SW480 (cell line): ENCODE data around the gene OR6B3.

Experiments
- DNase-seq: peaks from one replicate; pipeline ENCODE4 v3.0.0-alpha.2; 2016; ENCODE audit warnings: low spot score

OR6B3 gene

GRCh38 chr2:240043279-240043989 is 9.9 kb downstream of the OR6B3 start:
- no peak for DNase-seq

GRCh38 chr2:240042740-240043139 is 10.6 kb downstream of the OR6B3 start:
- DNase-seq: no peak

GRCh38 chr2:240041363-240041762 is 12.0 kb downstream of the OR6B3 start:
- no peak for DNase-seq

DNA sequence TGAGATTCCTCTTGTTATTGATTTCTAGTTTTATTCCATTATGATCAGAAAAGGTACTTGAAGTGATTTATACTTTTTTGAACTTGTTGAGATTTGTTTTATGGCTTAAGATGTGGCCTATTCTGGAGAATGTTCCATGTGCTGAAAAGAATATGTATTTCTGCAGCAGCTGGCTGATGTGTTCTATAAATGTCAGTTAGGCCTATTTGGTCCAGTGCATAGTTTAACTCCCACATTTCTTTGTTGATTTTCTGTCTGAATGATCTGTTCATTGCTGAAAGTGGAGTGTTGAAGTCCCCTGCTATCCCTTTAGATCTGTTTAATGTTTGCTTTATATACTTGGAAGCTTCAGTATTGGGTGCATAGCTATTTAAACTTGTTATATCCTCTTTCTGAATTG is 16.0 kb downstream of the OR6B3 start:
- no peak for DNase-seq

DNA sequence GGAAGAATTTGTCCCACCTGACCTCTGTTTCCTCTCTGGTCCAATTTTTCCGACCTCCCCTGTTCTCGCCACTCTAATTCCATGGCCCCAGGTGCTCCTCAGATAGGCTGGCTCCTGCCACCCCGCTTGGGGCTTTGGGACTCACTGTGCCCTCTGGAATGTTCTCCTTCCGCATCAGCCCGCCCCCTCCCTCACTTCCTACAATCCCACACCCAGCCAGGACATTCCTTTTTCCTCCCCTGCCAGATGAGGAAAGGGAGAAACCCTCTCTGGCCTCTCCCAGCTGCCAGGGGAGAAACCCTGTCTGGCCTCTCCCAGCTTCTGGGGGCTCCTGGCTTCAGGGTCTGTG is 20.0 kb downstream of the OR6B3 start:
- DNase-seq: no peak

DNA sequence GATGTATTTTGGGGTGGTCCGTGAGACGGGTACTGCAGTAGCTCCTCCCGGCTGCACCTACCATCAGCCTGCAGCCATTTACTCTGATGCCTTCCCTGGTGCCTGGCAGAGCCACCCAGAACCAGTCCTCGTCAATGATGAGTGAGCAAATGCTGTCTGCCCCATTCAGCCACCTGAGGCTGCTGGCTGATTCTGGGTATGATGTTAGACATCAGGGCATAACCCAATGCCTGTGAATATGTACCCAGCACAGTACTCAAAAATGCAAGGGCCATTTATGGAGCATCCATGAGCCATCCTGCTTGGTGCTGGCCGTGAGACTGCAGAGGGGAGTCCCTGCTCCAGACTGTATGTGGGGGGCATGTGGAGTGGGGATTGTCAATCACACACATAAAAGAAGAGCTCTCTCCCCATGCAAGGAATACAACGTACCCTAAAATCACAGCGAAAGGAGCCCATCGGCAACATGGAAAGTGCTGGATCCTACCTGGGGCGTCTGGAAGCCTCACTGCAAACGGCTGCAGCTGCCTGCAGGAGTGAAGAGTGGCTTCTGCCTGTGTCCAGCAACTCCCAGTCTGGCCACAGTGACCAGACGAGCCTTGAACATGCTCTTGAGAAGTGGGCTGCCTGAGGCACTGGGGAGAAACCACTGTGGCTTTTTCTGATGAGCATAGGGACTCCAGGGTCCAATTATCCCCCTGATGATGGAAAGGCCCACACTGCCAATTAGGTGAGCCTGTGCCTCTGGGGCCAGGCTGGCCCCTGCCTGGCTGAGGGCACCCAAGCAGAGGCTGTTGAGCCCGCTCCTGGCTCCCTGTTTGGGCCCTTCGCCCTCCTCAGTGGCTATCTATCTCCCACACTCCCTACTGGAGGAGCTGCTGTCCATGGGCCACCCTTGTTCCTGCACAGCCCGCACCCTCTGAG is 20.7 kb downstream of the OR6B3 start:
- DNase-seq: no peak

DNA sequence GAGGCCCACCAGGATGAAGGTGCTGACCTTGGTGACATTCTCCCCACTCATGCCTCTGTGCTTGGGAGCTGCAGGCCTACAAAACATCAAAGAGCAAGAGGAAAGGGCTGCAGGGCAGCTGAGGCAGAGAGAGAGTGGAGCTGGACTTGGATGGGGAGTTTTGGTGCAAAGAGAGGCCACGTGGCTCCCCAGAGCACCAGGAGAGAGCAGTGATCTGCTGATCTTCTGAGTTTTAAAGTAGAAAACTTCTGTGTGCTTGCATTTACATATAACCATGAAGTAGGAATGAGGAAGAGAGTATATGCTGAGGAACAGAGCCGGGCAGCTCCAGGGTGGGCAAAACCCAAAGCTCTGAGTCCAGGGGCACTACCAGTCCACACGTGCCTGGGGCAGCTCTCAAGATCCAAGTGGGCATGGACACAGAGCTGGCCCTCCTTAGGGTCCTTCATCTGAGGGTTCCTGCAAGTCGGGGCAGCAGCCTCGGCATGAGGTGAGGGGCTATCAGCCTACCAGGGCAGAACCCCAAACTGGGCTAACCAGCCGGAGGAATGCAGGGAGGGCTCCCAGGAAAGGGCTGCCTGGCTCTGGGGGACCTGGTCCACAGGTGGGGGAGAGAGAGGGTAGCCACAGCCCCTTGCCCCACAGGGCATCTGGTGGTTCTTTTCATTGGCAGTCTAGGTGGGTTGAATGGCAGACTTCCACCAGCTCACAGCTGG is 22.8 kb downstream of the OR6B3 start, which contains the start of gene OR6B2:
Gene OR6B2 (minus strand): TSS at position 51 of the 716 bp plus-strand sequence. CDS start 0 bp downstream, at position 51.
- no peak for DNase-seq

- peak; percentile 3 for DNase-seq
These were observed 28.6 kb downstream of the OR6B3 start for GRCh38 chr2:240024766-240025165.

DNA sequence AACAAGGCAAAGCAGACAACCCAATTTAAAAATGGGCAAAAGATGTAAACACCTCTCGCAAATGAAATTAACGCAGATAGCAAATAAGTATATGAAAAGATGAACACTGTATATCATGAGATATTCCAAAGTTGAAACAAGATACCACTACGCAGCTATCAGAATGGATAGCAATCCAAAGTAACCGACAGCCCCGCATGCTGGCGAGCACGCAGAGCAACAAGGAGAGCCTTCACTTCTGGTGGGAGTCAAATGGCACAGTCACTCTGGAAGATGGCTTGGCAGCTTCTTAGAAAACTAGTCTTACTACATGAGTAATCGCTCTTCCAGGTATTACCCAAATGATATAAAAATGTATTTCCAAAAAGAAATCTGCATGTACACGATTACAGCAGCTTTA is 29.5 kb downstream of the OR6B3 start:
- no peak for DNase-seq

DNA sequence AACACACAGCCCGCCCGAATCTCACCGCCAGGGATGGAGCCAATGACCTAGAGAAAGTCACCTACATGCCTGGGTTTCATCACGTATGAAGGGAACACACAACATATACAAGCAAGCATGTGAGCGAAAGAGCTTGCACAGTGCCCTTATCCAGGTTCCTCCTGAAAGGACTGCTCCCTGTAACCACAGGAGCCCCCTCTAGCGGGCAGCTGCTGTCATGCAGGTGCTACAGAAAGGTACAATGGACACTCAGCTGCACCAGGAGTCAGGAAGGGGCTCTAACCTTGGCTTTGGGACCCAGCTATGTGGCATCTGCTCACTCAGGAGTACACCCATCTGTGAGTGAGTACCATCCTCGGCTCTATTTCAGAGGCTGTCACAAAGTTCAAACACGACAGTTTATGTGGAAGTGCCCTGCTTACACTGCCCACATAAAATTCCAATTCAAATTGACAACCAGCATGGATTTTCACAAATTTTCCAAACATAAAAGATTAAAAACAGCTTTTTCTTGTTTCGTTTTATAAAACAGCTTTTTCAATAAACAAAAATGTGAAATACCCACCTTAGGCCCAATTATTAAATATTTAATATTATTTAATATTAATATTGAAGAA is 31.7 kb downstream of the OR6B3 start:
- DNase-seq: peak; percentile 51

DNA sequence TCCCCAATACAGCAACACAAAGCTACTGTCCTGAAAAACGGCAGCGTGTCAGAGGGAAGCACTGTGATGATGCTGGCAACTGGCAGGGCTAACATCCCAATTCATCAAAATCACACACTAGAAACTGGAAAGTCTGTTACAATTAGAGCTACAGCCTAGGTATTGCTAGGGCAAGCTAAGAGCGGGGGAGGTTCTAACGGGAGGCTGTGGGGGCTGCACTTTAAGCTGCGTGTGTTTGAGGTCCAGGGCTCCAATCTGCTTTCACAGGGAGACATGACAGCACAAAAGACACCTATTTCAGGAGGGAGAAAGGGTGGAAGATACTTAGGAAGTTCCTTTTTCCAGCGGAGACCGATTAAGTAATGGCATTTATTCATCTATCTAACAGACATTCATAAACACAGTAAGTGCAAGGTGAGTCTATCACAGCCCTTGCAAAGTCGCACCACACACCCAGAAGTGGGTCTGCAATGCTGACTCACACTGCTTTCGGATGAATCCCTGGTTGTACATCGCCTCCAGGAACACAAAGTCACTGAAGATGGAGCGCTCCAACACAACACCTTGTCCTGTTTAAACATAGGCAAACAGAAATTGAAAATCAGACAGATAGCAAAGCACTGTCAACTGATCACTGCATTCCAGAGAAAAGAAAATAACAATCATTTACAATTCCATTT is 35.1 kb downstream of the OR6B3 start:
- no peak for DNase-seq

GRCh38 chr2:240014327-240014726 is 39.0 kb downstream of the OR6B3 start:
- DNase-seq: no peak

DNA sequence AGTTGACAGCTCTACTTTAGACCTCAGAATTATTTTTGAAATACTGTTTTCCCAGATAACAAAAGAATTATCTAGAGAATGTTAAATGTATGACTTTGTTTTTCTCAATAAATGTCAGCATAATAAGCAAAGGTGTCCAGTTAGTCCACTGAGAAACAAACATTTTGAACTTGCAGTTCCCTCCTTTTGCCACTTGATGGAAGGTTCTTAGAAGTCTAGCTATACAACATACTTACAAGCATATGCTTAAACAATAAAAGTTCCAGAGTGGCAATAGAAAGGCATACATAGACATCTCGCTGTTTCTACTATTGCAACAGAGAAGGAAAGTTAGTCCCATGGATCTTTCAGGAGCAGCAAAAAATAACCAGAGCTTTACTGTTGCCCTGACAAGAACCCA is 40.0 kb downstream of the OR6B3 start:
- peak; percentile 6 for DNase-seq

DNA sequence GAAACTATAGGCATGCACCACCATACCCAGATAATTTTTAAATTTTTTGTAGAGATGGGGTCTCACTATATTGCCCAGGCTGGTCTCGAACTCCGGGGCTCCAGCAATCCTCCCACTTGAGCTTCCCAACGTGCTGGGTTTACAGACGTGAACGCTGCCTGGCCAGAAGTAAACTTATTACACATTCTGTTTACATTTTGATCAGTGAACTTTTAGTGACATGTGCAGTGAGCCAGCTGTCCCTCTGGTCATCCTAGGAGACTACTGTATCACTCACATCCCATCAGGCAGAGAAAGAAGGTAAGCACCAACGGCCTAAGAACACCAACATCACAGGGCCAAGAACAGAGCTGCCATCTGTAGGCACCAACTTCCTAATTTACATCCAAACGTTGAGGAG is 50.3 kb downstream of the OR6B3 start:
- DNase-seq: no peak

GRCh38 chr2:240000671-240001070 is 52.6 kb downstream of the OR6B3 start:
- DNase-seq: no peak

DNA sequence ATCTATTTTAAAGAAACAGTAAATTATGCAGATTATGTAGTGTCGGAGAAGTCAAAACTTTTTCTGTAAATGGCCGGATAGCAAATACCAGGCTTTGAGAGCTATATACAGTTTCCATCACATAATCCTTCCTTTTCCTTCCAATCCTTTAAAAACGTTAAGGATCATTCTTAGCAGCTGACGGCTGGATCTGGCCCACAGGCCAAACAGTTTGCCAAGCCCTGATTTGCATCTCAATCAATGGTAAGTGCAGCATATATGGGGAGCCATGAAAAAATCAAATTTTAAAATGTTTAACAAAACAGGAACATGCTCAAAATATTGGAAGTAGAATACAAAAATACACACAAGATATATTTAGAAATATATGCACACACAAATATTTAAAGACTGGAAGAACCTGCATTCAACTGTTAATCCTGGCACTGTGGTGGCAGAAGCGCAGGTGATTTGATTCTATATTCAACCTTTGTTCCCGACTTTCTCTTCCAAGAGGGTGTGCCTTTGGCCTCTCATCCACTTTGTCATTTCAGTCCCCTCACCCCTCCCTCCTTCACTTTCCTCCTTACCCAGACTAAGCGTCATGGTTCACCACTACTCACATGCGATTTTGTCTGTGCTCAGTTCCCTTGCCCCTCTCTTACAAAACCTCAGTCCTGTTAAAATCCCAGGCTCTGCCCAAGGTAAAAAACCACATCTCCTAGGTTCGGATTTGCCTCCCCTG is 55.5 kb downstream of the OR6B3 start:
- DNase-seq: no peak
